ENCODE data around the gene IL9R.
"Not testable (repeated sequence)": the region's sequence is repeated elsewhere in the genome, so short reads cannot be mapped to it uniquely, and the experiment has no call there.

DNA sequence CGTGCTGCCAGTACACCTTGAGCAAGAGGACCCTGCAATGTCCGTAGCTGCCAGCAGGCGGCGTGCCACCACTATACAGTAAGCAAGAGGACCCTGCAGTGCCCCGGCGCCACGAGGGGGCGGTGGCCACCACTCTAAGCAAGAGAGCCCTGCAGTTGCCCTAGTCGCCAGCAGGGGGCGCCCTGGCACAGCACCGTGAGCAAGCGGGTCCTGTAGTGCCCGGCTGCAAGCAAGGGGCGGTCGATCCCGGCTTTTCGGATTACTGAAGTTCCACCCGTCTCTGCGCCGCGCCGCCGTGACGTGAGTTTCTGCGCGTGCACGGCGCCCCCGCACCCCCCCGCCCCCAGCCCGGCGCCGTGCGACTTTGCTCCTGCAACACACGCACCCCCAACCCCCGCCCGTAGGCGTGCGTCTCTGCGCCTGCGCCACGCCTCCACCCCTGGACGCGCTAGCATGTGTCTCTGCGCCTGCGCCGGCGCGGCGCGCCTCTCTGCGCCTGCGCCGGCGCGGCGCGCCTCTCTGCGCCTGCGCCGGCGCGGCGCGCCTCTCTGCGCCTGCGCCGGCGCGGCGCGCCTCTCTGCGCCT is 31.2 kb downstream of the IL9R start:
- TF ChIP-seq MYC (IDR thresholded peaks at IDR 0.05; ENCODE audit: insufficient read depth, insufficient read length, insufficient replicate concordance, low read length, severe bottlenecking); TAF1 (IDR thresholded peaks at IDR 0.05; ENCODE audit: borderline replicate concordance, low read depth, low read length); HDGF (IDR thresholded peaks at IDR 0.05); SMARCA5 (IDR thresholded peaks at IDR 0.05); SREBF1 (IDR thresholded peaks at IDR 0.05; ENCODE audit: low read length): not testable (repeated sequence)
- TF ChIP-seq, protein P1, sequence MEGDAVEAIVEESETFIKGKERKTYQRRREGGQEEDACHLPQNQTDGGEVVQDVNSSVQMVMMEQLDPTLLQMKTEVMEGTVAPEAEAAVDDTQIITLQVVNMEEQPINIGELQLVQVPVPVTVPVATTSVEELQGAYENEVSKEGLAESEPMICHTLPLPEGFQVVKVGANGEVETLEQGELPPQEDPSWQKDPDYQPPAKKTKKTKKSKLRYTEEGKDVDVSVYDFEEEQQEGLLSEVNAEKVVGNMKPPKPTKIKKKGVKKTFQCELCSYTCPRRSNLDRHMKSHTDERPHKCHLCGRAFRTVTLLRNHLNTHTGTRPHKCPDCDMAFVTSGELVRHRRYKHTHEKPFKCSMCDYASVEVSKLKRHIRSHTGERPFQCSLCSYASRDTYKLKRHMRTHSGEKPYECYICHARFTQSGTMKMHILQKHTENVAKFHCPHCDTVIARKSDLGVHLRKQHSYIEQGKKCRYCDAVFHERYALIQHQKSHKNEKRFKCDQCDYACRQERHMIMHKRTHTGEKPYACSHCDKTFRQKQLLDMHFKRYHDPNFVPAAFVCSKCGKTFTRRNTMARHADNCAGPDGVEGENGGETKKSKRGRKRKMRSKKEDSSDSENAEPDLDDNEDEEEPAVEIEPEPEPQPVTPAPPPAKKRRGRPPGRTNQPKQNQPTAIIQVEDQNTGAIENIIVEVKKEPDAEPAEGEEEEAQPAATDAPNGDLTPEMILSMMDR (IDR thresholded peaks at IDR 0.05 in 2 of 3, conservative IDR thresholded peaks at IDR 0.05 in 1 of 3; ENCODE audit: control insufficient read depth in 2 of 3, extremely low read depth in 1 of 3, insufficient read depth in 1 of 3, low read depth in 3 of 3, low read length in 3 of 3), result not testable (repeated sequence)
- TF ChIP-seq, protein P2, sequence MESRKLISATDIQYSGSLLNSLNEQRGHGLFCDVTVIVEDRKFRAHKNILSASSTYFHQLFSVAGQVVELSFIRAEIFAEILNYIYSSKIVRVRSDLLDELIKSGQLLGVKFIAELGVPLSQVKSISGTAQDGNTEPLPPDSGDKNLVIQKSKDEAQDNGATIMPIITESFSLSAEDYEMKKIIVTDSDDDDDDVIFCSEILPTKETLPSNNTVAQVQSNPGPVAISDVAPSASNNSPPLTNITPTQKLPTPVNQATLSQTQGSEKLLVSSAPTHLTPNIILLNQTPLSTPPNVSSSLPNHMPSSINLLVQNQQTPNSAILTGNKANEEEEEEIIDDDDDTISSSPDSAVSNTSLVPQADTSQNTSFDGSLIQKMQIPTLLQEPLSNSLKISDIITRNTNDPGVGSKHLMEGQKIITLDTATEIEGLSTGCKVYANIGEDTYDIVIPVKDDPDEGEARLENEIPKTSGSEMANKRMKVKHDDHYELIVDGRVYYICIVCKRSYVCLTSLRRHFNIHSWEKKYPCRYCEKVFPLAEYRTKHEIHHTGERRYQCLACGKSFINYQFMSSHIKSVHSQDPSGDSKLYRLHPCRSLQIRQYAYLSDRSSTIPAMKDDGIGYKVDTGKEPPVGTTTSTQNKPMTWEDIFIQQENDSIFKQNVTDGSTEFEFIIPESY (IDR thresholded peaks at IDR 0.05), result not testable (repeated sequence)
- TF ChIP-seq, protein P3, sequence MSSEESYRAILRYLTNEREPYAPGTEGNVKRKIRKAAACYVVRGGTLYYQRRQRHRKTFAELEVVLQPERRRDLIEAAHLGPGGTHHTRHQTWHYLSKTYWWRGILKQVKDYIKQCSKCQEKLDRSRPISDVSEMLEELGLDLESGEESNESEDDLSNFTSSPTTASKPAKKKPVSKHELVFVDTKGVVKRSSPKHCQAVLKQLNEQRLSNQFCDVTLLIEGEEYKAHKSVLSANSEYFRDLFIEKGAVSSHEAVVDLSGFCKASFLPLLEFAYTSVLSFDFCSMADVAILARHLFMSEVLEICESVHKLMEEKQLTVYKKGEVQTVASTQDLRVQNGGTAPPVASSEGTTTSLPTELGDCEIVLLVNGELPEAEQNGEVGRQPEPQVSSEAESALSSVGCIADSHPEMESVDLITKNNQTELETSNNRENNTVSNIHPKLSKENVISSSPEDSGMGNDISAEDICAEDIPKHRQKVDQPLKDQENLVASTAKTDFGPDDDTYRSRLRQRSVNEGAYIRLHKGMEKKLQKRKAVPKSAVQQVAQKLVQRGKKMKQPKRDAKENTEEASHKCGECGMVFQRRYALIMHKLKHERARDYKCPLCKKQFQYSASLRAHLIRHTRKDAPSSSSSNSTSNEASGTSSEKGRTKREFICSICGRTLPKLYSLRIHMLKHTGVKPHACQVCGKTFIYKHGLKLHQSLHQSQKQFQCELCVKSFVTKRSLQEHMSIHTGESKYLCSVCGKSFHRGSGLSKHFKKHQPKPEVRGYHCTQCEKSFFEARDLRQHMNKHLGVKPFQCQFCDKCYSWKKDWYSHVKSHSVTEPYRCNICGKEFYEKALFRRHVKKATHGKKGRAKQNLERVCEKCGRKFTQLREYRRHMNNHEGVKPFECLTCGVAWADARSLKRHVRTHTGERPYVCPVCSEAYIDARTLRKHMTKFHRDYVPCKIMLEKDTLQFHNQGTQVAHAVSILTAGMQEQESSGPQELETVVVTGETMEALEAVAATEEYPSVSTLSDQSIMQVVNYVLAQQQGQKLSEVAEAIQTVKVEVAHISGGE (CRISPR knock-in tag; IDR thresholded peaks at IDR 0.05), result not testable (repeated sequence)
- TF ChIP-seq, protein P4, sequence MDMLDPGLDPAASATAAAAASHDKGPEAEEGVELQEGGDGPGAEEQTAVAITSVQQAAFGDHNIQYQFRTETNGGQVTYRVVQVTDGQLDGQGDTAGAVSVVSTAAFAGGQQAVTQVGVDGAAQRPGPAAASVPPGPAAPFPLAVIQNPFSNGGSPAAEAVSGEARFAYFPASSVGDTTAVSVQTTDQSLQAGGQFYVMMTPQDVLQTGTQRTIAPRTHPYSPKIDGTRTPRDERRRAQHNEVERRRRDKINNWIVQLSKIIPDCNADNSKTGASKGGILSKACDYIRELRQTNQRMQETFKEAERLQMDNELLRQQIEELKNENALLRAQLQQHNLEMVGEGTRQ (IDR thresholded peaks at IDR 0.05; ENCODE audit: borderline replicate concordance, low read depth, low read length), result not testable (repeated sequence)

Data from GM12878 (cell line).